K562 (cell line): Measurements from ENCODE around the gene PRDX1. TPM values are rescaled to one million over a fixed set of nuclear protein-coding genes. Genes with fewer than 3 reads are reported as not detected.

Source experiments
- ETS2 ChIP-seq: IDR thresholded peaks from 2 replicates; pipeline ENCODE4 v1.6.1; 2016; ENCODE audit warnings: borderline replicate concordance, missing genetic modification characterization, mild to moderate bottlenecking, moderate library complexity, missing compliant biosample characterization; ENCODE audit not compliant: poor library complexity, severe bottlenecking
- FOS ChIP-seq: IDR thresholded peaks from 3 replicates; pipeline ENCODE4 v1.6.1; 2011; ENCODE audit not compliant: insufficient read length; ENCODE audit errors: extremely low read depth
- MTA1 ChIP-seq: fragments of 450-650 bp; IDR thresholded peaks from 2 replicates; pipeline ENCODE4 v1.6.1; 2017; ENCODE audit warnings: borderline replicate concordance
- NFATC3 ChIP-seq: fragments of 450-650 bp; IDR thresholded peaks from 2 replicates; pipeline ENCODE4 v1.6.1; 2017; ENCODE audit warnings: mild to moderate bottlenecking
- NFIC ChIP-seq: fragments of 450-650 bp; IDR thresholded peaks from 2 replicates; pipeline ENCODE4 v1.6.1; 2017; ENCODE audit warnings: mild to moderate bottlenecking, inconsistent platforms
- NR4A1 ChIP-seq, 2 experiments: fragments of 250-450 bp in 1 of 2; fragments of 450-650 bp in 1 of 2; sonication (Bioruptor Pico) in 1 of 2; IDR thresholded peaks; 2 replicates each; pipeline versions ENCODE4 v1.4.0 to v1.6.1; 2016 to 2020; ENCODE audit warnings: mild to moderate bottlenecking in 2 of 2, missing compliant biosample characterization in 1 of 2, missing genetic modification characterization in 1 of 2, moderate library complexity in 1 of 2
- PCBP1 ChIP-seq: fragments of 200-400 bp; formaldehyde crosslinking; IDR thresholded peaks from 2 replicates; pipeline ENCODE4 v1.6.1; 2018; ENCODE audit warnings: mild to moderate bottlenecking, low read depth, low read length; ENCODE audit not compliant: poor library complexity, severe bottlenecking
- SNRNP70 ChIP-seq: fragments of 200-400 bp; formaldehyde crosslinking; optimal IDR thresholded peaks from 2 replicates; pipeline ENCODE3; 2017; ENCODE audit warnings: low read depth, low read length
- ZNF431 ChIP-seq: sonication (generic); formaldehyde crosslinking; IDR thresholded peaks from 2 replicates; pipeline ENCODE4 v1.8.0; 2022; ENCODE audit warnings: mild to moderate bottlenecking, missing genetic modification reagents
- polyA plus RNA-seq, 8 experiments: library from polyadenylated mRNA; depleted of rRNA in 4 of 8; stranded (reverse) in 5 of 8; unstranded in 3 of 8; fragments of >200 nt; fragmentation: Nextera tagmentation in 2 of 8; fragmentation: Illumina TruSeq in 1 of 8; extraction: Ambion mirVana in 2 of 8; extraction: Trizol in 1 of 8; gene quantifications; 2 replicates each; pipeline versions ENCODE4 v1.2.1 to v1.2.3, GENCODE V29; 2011 to 2014; ENCODE audit warnings: inconsistent platforms in 1 of 8, missing spikeins in 1 of 8
- total RNA-seq, 7 experiments: library from RNA; depleted of rRNA in 6 of 7; stranded (reverse); fragments of >200 nt in 6 of 7; fragmentation: Illumina TruSeq in 2 of 7; extraction: Trizol in 2 of 7; gene quantifications; 2 replicates each; pipeline versions ENCODE4 v1.2.1 to v1.2.3, GENCODE V29; 2011 to 2021; ENCODE audit warnings: low replicate concordance in 1 of 7
- TF ChIP-seq, protein P1 (sequence below): sonication (generic); formaldehyde crosslinking; IDR thresholded peaks from 2 replicates; pipeline ENCODE4 v1.8.0; 2023; ENCODE audit warnings: missing genetic modification reagents, mild to moderate bottlenecking, borderline replicate concordance
- TF ChIP-seq, protein P2 (sequence below): fragments of 250-450 bp; sonication (Bioruptor Pico); IDR thresholded peaks from 2 replicates; pipeline ENCODE4 v1.4.0; 2020; ENCODE audit warnings: borderline replicate concordance
- TF ChIP-seq, protein P3 (sequence below), 2 experiments: fragments of 250-450 bp in 1 of 2; fragments of 450-650 bp in 1 of 2; sonication (Bioruptor Pico) in 1 of 2; IDR thresholded peaks; 2 replicates each; pipeline versions ENCODE4 v1.6.1 to v1.8.0; 2016 to 2021; ENCODE audit warnings: mild to moderate bottlenecking in 2 of 2, moderate library complexity in 2 of 2, missing compliant biosample characterization in 1 of 2, missing genetic modification characterization in 1 of 2
- TF ChIP-seq, protein P4 (sequence below): fragments of 450-650 bp; IDR thresholded peaks from 2 replicates; pipeline ENCODE4 v1.6.1; 2017; ENCODE audit warnings: antibody characterized with exemption, mild to moderate bottlenecking

PRDX1 gene
- total and polyA plus RNA-seq, 9 of the 15 experiments (the other 6 are each of a cell fraction or from before 2014, with no cell fraction given) = 748 to 2,388 (median 1,045) TPM

DNA sequence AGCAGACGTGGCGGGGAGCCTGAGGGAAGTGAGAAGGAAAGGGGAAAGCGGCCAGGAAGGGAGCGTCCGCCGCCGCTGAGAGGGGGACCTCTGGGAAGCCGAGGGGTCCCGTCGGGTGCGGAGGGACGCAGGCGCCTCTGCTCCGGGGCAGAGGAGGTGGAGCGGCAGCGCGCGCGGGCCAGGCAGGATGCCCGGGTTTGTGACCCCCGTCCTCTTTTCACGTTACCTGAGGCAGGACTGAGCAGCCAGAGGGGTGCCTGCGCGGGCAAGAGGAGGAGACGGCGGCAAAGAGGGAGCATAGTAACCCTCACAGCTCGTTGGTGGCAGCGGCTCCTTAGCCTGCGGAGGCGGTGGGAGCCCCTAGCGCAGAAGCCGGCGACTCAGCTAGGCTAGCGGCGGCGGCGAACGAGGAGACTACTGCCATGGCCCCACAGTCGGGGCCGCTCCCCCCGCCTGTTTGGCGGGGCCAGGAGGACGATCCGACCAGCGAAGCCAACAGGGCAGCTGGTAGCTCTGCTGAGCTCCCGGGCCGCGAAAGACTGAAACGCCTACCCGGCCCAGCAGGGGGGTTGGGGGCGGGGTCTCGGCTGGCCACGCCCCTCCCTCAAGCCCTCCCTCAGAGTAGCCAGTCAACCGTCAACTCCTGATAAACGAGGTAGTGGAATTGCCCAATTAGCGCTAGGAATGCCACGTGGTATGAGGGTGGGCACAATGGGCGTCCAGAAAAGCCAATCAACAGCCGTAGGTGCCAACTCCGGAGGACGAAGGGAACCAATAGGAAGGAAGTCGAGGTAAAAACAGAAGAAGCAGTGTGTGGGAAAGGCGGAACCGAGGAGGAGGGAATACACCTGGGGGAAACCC, 30.8 kb downstream of the PRDX1 start, which contains the start of gene TESK2 (continued):
- TF ChIP-seq, protein P1, sequence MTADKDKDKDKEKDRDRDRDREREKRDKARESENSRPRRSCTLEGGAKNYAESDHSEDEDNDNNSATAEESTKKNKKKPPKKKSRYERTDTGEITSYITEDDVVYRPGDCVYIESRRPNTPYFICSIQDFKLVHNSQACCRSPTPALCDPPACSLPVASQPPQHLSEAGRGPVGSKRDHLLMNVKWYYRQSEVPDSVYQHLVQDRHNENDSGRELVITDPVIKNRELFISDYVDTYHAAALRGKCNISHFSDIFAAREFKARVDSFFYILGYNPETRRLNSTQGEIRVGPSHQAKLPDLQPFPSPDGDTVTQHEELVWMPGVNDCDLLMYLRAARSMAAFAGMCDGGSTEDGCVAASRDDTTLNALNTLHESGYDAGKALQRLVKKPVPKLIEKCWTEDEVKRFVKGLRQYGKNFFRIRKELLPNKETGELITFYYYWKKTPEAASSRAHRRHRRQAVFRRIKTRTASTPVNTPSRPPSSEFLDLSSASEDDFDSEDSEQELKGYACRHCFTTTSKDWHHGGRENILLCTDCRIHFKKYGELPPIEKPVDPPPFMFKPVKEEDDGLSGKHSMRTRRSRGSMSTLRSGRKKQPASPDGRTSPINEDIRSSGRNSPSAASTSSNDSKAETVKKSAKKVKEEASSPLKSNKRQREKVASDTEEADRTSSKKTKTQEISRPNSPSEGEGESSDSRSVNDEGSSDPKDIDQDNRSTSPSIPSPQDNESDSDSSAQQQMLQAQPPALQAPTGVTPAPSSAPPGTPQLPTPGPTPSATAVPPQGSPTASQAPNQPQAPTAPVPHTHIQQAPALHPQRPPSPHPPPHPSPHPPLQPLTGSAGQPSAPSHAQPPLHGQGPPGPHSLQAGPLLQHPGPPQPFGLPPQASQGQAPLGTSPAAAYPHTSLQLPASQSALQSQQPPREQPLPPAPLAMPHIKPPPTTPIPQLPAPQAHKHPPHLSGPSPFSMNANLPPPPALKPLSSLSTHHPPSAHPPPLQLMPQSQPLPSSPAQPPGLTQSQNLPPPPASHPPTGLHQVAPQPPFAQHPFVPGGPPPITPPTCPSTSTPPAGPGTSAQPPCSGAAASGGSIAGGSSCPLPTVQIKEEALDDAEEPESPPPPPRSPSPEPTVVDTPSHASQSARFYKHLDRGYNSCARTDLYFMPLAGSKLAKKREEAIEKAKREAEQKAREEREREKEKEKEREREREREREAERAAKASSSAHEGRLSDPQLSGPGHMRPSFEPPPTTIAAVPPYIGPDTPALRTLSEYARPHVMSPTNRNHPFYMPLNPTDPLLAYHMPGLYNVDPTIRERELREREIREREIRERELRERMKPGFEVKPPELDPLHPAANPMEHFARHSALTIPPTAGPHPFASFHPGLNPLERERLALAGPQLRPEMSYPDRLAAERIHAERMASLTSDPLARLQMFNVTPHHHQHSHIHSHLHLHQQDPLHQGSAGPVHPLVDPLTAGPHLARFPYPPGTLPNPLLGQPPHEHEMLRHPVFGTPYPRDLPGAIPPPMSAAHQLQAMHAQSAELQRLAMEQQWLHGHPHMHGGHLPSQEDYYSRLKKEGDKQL (CRISPR knock-in tag) = peak; percentile 81; the same call in 1 of the 2 replicates
- TF ChIP-seq NFATC3 (no peak), FOS (peak; percentile 24), MTA1 (no peak; the same call in 1 of the 2 replicates), NFIC (0 out of 2 replicates have a peak, but pooled peaks have one; percentile 23), ETS2 (no peak), SNRNP70 (no peak), ZNF431 (no peak), PCBP1 (peak; percentile 59), NR4A1 (CRISPR knock-in tag; IDR thresholded peaks at IDR 0.05) (0 out of 2 replicates have a peak, but pooled peaks have one; percentile 51), NR4A1 (tag; IDR thresholded peaks at IDR 0.05) (no peak)
- TF ChIP-seq, protein P2, sequence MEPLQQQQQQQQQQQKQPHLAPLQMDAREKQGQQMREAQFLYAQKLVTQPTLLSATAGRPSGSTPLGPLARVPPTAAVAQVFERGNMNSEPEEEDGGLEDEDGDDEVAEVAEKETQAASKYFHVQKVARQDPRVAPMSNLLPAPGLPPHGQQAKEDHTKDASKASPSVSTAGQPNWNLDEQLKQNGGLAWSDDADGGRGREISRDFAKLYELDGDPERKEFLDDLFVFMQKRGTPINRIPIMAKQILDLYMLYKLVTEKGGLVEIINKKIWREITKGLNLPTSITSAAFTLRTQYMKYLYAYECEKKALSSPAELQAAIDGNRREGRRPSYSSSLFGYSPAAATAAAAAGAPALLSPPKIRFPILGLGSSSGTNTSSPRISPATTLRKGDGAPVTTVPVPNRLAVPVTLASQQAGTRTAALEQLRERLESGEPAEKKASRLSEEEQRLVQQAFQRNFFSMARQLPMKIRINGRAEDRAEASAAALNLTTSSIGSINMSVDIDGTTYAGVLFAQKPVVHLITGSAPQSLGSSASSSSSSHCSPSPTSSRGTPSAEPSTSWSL (CRISPR knock-in tag) = no peak
- TF ChIP-seq, protein P3, sequence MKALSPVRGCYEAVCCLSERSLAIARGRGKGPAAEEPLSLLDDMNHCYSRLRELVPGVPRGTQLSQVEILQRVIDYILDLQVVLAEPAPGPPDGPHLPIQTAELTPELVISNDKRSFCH (CRISPR knock-in tag; IDR thresholded peaks at IDR 0.05) = no peak
- TF ChIP-seq, protein P3 (tag; IDR thresholded peaks at IDR 0.05) = no peak
- TF ChIP-seq, protein P4, sequence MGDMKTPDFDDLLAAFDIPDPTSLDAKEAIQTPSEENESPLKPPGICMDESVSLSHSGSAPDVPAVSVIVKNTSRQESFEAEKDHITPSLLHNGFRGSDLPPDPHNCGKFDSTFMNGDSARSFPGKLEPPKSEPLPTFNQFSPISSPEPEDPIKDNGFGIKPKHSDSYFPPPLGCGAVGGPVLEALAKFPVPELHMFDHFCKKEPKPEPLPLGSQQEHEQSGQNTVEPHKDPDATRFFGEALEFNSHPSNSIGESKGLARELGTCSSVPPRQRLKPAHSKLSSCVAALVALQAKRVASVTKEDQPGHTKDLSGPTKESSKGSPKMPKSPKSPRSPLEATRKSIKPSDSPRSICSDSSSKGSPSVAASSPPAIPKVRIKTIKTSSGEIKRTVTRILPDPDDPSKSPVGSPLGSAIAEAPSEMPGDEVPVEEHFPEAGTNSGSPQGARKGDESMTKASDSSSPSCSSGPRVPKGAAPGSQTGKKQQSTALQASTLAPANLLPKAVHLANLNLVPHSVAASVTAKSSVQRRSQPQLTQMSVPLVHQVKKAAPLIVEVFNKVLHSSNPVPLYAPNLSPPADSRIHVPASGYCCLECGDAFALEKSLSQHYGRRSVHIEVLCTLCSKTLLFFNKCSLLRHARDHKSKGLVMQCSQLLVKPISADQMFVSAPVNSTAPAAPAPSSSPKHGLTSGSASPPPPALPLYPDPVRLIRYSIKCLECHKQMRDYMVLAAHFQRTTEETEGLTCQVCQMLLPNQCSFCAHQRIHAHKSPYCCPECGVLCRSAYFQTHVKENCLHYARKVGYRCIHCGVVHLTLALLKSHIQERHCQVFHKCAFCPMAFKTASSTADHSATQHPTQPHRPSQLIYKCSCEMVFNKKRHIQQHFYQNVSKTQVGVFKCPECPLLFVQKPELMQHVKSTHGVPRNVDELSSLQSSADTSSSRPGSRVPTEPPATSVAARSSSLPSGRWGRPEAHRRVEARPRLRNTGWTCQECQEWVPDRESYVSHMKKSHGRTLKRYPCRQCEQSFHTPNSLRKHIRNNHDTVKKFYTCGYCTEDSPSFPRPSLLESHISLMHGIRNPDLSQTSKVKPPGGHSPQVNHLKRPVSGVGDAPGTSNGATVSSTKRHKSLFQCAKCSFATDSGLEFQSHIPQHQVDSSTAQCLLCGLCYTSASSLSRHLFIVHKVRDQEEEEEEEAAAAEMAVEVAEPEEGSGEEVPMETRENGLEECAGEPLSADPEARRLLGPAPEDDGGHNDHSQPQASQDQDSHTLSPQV = peak; percentile 49; the same call in 1 of the 2 replicates
